Measurements from ENCODE around the gene GEN1.
"Not testable (repeated sequence)": the region's sequence is repeated elsewhere in the genome, so short reads cannot be mapped to it uniquely, and the experiment has no call there.

Gene GEN1

DNA sequence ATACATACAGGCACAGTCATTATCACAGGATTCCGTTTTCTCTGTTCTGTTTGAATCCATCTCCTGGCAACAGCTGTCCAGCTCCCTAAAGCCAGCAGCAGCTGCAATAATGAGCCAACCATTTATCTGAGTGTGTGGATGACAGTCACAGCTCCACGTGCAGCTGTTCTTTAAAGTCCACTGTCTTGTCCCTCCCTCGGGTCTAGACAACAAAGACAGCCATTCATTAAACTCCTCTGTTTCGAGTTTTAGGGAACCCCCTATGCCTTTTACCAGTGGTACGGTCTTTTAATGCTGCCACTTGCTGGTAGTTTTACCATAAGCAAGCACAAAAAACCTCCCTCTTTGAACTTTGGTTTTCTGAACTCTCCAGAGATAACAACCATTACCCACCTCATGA lies 46.3 kb downstream of the GEN1 start:
- DNase-seq: no peak

DNA sequence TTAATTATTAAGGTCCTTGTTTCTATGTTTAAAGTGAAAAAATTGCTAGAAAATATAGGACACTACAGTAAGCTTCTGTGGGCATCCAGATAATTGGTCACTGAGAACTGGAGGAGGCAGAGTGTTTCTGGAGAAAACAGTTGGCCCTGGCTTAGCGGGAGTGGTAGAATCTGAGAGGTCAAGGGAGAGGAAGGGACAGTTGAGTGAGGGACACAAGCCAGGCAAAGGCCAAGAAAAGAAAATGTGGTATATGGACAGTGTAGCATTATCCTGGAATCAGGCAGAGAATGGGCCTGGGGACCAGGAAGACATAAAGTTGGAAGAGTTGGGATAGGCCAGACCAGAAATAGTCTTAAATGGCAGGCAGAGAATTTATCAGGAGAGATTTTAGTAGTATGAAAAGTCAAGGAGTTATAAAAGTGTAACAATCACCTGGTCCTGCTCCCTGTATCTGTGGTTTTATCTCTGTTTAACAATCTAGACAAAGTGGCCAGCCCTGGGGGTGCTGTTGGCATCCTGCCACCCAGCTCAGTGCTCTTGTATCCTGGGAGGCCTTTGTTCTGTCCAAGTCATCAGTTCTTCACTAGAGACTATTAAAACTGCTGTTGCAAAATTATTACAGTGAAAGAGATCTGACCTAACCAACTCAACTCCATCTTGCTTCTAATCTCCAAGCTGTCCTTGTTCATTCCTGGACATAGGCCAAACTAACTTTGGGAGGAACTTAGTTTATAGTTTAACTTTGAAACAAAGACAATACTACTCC lies 46.9 kb downstream of the GEN1 start:
- no peak for DNase-seq

DNA sequence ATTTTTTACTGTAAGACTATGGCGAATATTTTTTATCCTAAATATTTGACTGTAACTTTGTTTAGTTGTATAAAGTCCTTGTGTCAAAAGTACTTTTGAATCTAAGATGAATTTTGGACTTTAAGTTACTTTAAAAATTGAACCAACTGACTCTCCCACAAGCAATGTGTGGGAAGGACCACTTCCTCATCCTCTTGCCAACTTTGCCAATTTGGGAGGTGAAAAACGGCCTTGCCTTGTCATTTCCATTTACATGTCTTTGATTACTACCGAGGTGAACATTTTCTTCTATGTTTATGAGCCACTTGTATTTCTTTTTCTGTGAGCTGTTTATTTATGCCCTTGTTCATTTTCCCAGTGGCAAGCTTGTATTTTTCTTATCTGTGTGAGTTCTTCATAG lies 49.6 kb downstream of the GEN1 start:
- no peak for DNase-seq

DNA sequence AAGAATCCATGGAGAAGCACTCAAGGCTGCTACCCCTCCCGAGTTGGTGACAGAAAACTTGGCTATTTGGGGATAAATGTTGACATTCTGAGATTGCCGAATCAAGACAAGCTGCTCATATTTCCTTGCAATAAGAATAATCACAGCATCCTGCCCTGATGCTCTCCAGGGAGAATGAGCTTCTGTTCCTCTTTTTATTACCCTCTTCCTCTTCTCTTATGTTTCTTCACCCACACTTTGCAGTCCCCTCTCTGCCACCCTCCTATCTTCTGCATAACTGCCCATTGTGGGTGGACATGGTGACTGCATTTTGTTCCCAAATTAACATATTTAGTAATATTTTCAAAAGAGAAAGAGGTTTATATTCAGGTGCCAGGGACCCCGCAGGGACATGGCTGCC lies 50.4 kb downstream of the GEN1 start:
- no peak for DNase-seq

DNA sequence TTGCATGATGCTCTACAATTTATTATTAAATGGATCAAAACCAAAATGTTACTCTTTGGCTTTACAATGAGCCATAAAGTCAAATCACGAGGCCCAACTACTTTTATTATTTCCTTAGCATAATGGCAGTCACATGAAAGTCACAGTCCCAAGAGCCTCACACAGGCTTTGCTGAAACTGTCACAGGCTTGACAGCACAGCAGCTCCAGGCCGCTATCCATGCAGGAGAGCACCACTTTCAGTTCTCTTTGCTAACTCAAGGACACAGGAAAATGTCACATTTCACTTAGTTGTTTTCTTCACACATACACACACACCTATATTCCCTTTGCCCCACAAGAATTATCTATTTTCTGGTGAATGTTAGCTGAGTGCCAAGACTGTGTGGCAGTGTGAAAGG lies 51.2 kb downstream of the GEN1 start:
- no peak for DNase-seq

DNA sequence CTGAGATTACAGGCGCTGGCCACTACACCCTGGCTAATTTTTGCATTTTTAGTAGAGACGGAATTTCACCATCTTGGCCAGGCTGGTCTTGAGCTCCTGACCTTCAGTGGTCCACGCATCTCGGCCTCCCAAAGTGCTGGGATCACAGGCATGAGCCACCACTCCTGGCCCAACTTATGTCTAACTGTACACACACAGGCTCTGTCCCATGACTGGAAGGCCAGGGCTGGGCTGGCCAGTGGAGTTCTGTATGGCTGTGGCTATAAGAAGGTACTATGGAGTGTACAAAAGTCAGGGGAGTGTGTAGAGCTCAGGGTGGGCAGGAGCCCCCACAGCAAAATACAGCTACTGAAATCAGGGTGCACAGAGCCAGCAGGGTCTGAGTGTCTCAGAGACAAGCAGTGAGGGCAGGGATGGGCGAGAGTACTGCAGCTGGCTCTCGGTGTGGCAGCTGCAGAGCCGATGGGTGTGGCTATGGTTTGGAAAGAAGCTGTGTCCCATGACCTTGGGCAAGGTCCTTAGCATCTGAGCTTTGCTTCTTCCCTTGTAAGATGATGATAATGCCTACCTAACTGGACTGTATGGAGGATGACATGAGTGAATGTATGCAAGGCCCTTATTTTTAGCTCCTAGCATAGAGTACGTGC lies 51.9 kb downstream of the GEN1 start:
- DNase-seq: no peak

DNA sequence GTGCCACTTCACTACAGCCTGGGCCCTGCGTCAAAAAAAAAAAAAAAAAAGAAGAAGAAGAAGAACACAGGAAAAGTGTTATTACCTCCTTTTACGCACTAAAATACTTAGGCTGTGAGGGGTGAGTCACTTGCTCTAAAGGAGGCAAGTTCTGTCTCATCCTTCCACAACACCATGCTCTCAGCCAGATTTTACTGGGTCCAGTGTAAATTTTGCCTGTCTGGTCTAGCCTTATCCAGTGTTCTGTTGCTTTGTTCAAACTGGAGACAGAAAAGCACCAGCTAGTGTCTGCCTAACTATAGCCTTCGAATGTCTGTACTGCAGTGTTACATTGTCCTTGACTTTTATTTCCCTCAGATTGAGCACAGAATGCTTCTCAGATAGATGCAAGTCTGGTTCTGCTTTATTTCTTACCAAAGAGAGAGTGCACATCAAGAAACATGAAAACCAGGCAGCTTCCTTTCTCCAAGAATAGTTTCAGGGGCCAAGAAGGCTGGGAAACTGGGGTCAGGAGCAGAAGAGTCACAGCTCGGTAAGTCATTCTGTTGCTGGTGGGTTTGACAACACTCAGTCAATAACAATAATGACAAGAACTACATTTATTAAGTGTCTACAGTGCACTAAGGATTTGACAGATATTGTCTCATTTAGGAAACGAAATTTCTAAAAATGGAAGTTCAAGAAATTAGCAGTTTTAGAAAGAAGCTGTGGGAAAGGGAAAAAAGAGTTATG lies 59.2 kb downstream of the GEN1 start:
- DNase-seq: no peak

DNA sequence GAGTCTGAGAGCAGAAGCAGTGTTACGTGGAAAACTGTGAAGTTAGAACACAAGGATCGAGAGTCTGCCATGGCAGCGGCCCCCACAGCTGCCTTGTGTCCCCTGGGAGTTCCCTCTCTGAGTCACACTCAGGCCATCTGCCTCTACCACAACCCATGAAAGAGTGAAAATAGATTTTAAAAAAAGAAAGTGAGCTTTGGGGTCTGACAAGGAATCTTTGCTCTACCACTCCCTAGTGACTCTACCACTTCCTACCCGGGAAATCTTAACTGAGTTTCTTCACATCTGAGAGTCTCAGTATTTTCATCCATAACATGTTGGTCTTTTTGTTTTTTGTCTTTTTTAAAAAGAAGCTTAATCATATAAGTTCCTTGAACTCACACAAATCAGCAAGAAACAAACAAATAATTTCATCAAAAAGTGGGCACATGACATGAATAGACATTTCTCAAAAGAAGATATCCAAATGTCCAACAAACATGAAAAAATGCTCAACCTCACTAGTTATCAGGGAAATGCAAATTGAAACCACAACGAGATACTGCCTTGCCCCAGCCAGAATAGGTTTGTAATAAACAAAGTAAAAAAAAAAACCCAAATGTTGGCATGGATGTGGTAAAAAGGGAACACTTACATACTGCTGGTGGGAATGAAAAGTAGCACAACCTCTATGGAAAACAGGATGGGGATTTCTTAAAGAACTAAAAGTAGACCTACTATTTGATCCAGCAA lies 60.0 kb downstream of the GEN1 start:
- DNase-seq: no peak

DNA sequence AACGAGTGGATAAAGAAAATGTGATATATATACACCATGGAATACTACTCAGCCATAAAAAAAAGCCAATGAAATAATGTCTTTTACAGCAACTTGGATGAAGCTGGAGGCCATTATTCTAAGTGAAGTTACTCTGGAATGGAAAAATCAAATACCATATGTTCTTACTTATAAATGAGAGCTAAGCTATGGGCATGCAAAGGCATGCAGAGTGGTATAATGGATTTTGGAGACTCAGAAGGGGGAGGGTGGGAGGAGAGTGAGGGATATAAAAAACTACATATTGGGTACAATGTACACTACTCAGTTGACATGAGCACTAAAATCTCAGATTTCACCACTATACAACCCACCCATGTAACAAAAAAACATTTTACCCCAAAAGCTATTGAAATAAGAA lies 60.7 kb downstream of the GEN1 start:
- DNase-seq: no peak

DNA sequence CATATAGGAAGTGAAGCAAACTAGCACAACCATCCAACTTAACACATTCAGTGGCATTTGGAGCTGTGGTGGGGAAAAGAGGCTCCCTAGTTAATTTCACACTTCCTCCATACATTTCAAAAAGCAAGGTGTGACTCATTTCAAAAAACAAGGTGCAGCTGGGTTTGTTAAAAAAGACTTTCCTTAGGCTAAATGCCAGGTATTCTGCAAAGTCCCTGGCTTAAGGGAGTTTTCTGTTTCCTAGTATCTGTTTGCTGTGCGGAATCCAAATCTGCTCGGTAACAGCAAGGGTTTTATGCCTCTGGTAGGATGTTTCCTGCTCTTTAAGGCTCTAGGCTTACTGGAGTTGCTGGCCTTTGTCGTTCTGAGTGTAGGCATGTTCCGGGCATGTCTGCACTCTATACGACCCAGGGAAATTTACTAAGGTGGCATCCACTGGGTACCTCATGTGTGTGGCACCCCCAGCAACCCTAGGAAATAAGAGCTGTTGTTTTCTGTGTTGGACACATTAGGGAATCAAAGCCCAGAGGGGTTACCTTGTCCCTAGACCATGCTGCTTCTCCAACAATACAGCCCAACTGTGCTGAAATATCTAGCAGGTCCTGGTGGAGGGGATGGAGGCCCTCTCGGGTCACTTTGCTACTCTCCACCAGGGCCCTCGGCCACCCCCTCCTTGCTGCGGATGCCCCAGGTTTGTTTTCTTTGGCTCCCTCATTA lies 61.7 kb downstream of the GEN1 start:
- no peak for DNase-seq

DNA sequence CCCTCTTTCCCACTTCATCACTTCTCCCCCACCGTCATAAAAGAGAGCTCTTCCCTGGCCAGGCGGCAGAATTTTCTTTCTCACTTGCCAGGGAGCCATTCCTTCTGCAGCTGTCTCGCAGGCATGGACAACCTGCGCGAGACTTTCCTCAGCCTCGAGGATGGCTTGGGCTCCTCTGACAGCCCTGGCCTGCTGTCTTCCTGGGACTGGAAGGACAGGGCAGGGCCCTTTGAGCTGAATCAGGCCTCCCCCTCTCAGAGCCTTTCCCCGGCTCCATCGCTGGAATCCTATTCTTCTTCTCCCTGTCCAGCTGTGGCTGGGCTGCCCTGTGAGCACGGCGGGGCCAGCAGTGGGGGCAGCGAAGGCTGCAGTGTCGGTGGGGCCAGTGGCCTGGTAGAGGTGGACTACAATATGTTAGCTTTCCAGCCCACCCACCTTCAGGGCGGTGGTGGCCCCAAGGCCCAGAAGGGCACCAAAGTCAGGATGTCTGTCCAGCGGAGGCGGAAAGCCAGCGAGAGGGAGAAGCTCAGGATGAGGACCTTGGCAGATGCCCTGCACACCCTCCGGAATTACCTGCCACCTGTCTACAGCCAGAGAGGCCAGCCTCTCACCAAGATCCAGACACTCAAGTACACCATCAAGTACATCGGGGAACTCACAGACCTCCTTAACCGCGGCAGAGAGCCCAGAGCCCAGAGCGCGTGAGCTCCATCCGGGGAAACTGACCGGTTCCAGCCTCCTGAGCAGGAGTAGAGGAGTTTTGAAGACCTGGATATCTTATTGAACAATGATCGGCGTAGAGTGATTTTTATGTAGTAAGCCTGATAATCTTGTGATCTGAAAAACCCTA lies 62.7 kb downstream of the GEN1 start, which contains the start of gene MSGN1:
Gene MSGN1, plus strand, starts transcription at position 65 of the 850 bp plus-strand sequence. Its CDS starts 59 bp downstream, at position 124.
- no peak for DNase-seq

DNA sequence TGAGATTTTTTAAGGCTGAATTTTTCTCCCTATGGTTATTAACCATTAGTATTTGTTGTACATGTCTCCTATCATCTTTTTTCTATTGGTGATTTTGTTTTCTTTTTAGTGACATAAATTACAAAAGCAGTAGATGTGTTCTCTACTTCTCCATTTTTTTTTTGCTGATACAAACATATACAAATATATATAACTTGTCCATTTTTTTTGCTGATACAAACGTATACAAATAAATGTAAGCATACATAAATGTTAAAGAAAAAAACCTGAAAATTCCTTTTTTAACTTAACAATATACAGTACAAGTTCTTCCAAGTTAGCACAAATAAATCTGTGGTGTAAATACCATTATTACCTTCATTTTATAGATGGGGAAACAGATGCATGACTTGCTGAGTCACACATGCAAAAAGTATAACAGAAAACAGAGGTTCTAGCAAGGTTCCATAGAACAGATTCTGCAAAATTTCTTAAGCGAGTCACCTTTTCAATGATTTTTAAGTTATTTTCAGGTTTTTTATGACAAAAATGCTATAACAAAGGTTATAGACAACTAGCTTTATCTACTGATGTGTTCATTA lies 64.4 kb downstream of the GEN1 start:
- no peak for DNase-seq

DNA sequence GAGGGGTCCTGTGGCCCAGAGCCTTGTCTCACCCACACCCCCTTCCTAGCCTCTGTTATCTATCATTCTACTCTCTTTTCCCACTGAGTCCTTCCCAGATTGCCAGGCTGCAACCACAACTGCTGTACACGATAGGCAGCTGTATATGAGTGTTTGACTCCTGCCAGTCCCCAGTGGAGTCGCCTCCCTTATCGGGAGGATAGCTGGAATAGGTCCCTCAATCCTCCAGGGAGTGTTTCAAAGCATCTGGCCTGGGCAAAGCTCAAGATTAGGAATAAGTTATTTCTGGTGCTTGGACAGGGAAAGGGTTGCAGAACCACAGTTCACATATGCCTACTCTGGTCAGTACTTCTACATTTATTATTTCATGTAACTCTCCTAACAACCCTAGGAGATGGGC lies 67.1 kb downstream of the GEN1 start:
- DNase-seq: no peak

DNA sequence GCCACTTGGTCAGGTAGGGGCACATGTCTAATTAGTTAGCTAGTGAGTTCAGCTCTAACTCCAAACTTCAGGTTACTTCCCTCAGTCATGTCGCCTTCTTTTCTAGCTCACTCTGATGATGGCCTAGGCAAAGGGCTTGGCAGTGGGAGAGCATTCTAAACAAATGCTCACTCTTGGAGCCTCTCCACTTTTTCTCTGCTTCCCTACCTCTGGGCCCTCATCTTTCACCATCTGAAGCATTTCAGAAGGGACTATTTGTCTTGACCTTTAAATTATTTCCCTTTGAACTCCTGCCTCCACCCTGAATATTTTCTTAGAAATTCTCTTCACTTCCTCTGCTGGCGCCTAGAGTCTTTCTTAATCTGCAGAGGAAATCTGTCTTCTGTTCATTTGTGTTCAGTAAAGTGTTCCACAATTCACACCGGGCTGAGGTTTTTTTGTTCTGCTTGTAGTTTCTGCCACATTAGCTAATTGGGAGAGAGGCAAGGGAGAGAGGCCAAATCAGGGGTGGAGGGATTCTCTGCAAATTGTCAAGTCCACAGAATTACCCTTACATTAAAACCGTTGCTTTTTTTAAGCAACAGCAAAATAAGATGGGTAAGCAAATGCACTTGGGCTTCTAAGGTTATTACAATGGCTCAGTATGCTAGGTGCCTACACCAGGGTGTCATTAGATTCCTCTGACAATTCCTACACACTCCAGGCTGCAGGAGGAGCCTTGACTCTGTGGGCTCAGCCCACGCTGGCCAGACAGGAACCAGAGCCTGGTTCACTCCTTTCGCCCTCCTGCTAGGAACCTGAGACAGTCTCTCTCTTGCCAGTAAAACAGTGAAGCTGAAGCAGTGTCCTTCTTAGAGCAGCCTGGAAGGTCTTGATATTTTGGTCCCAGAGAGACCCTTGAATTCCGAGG lies 67.9 kb downstream of the GEN1 start:
- DNase-seq: no peak

DNA sequence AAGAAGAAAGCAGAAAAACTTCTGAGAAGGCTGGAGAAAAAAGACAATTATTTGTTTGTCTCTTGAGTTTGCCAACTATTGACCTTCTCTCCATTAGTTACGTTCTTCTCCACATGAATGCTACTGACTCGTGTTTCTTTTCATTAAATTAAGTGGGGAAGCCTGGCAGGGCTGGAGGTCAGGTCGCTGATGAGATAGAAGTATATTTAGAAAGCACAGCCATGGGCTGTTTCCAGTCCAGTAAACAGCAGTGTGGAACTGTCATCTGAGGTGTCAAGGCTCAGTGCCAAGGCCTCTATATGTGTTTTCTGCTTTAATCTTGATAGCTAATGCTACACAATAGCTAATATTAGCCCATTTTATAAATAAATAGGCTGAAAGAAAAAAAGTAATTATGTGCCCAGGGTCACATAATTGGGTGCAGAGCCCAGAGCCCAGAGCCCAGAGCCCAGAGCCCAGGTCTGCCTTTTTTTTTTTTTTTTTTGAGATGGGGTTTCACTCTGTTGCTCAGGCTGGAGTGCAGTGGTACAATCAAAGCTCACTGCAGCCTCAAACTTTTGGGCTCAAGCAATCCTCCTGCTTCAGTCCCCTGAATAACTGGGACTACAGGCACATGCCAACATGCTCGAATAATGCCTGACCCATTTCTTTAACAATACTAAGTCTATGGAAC lies 68.6 kb downstream of the GEN1 start:
- no peak for DNase-seq

DNA sequence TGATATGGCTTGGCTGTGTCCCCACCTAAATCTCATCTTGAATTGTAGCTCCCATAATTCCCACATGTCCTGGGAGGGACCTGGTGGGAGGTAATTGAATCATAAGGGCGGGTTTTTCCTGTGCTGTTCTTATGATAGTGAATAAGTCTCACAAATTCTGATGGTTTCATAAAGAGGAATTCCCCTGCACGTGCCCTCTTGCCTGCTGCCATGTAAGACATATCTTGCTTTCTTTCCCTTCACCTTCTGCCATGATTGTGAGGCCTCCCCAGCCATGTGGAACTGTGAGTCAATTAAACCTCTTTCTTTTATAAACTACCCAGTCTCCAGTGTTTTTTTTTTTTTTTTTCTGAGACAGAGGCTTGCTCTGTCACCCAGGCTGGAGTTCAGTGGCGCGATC lies 69.7 kb downstream of the GEN1 start:
- not testable (repeated sequence) for DNase-seq

DNA sequence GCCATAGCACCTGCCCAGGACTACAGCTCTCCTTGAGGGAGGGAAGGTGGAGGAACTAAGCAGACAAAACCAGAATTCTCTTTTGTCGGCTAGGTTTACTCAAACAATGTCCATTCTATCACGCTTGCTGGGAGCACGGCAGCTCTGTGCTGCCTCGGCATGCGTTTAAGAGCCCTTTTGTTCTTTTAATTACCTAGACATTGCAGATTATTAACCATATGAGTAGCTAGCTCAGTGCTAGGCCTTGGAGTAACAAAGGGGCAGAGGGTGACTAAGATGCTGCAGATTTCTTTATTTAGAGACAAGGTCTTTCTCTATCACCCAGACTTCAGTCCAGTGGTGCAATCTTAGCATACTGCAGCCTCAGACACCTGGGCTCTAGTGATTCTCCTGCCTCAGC lies 73.4 kb downstream of the GEN1 start:
- no peak for DNase-seq

DNA sequence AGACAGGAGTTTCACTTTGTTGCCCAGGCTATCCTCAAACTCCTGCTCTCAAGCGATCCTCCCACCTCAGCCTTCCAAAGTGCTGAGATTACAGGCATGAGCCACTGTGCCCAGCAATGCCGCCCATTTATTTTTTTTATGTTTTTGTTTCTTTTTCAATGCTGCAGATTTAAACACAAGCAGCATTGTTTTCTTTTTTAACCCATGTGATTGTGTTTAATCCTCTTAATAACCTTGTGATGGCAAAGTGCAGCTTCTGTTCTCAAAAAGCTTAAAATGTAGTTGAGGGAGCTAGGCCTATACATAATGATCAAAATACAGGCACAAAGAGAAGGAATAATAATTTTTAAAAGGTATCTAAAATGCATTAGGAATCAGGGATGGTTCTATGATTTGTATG lies 73.8 kb downstream of the GEN1 start:
- DNase-seq: no peak
